MM.1S (cell line): ENCODE results near the gene TMEM163.
"Not testable (repeated sequence)": the region's sequence is repeated elsewhere in the genome, so short reads cannot be mapped to it uniquely, and the experiment has no call there.

Experiments
- DNase-seq: peaks from one replicate; pipeline ENCODE4 v3.0.0-alpha.2; 2015
- H2AFZ ChIP-seq: fragments of 300-600 bp; sonication (generic); 2 replicates; pipeline ENCODE4 v1.6.0; 2016; ENCODE audit warnings: antibody characterized with exemption, low read length
- H3F3A ChIP-seq: fragments of 300-600 bp; sonication (generic); 2 replicates; pipeline ENCODE4 v1.6.1; 2016; ENCODE audit warnings: mild to moderate bottlenecking, antibody characterized with exemption, low read length, moderate library complexity, mixed read lengths; ENCODE audit not compliant: insufficient read depth
- H3K27ac ChIP-seq: fragments of 300-600 bp; sonication (generic); 2 replicates; pipeline ENCODE4 v1.5.1; 2016; ENCODE audit warnings: mild to moderate bottlenecking, low read length
- H3K27me3 ChIP-seq: fragments of 300-600 bp; sonication (generic); replicated peaks from 2 replicates; pipeline ENCODE4 v1.6.0; 2016; ENCODE audit warnings: low read length; ENCODE audit not compliant: insufficient read depth
- H3K36me3 ChIP-seq: fragments of 300-600 bp; sonication (generic); replicated peaks from 2 replicates; pipeline ENCODE4 v1.6.1; 2016; ENCODE audit warnings: mild to moderate bottlenecking, low read length, mixed read lengths; ENCODE audit not compliant: insufficient read depth
- H3K4me1 ChIP-seq: fragments of 300-600 bp; sonication (generic); 2 replicates; pipeline ENCODE4 v1.6.1; 2016; ENCODE audit warnings: low read length, mixed read lengths
- H3K4me2 ChIP-seq: fragments of 300-600 bp; sonication (generic); 2 replicates; pipeline ENCODE4 v1.6.0; 2016; ENCODE audit warnings: low read depth, low read length
- H3K4me3 ChIP-seq: fragments of 300-600 bp; sonication (generic); 2 replicates; pipeline ENCODE4 v1.5.1; 2016; ENCODE audit warnings: low read length, mixed read lengths
- H3K79me2 ChIP-seq: fragments of 300-600 bp; sonication (generic); 2 replicates; pipeline ENCODE4 v1.6.1; 2016; ENCODE audit warnings: mixed run types, low read length, mixed read lengths
- H3K9ac ChIP-seq: fragments of 300-600 bp; sonication (generic); 2 replicates; pipeline ENCODE4 v1.6.1; 2016; ENCODE audit warnings: low read length, mixed read lengths
- H3K9me2 ChIP-seq: fragments of 300-600 bp; sonication (generic); replicated peaks from 2 replicates; pipeline ENCODE4 v1.6.1; 2016; ENCODE audit warnings: mild to moderate bottlenecking, low read length, mixed read lengths; ENCODE audit not compliant: insufficient read depth
- H3K9me3 ChIP-seq: fragments of 300-600 bp; sonication (generic); replicated peaks from 2 replicates; pipeline ENCODE4 v1.6.1; 2016; ENCODE audit warnings: mild to moderate bottlenecking, low read length, mixed read lengths; ENCODE audit not compliant: insufficient read depth
- H4K20me1 ChIP-seq: fragments of 300-600 bp; sonication (generic); 2 replicates; pipeline ENCODE4 v1.6.1; 2016; ENCODE audit warnings: mild to moderate bottlenecking, low read length, moderate library complexity, mixed read lengths; ENCODE audit not compliant: insufficient read depth
- CTCF ChIP-seq: fragments of 300-600 bp; sonication (generic); IDR thresholded peaks from 2 replicates; pipeline ENCODE4 v1.5.1; 2016; ENCODE audit warnings: antibody characterized with exemption, low read length, mixed read lengths
- EZH2 ChIP-seq: fragments of 300-600 bp; sonication (generic); optimal IDR thresholded peaks from 2 replicates; pipeline ENCODE3; 2017; ENCODE audit warnings: low read depth, mild to moderate bottlenecking, antibody characterized with exemption, low read length, mixed read lengths
- EZH2phosphoT487 ChIP-seq: fragments of 300-600 bp; sonication (generic); IDR thresholded peaks from 2 replicates; pipeline ENCODE4 v1.6.1; 2018; ENCODE audit warnings: antibody characterized with exemption, low read length

TMEM163 gene

GRCh38 chr2:134570676-134571075 lies 148.1 kb downstream of the TMEM163 start:
- no peak overlapping the region for H3K27ac ChIP-seq
- no peaks in the 10 kb centered on the region for H3K27me3 ChIP-seq
- no peak overlapping the region for H3K4me3 ChIP-seq
- no peaks in the 10 kb centered on the region for H3K36me3 ChIP-seq
- TF ChIP-seq EZH2phosphoT487 (no peak), CTCF (no peak)
- H3F3A ChIP-seq, result no peaks in the 10 kb centered on the region
- H3K9ac ChIP-seq, result no peak overlapping the region
- H3K4me1 ChIP-seq, result no peaks in the 10 kb centered on the region
- DNase-seq, result no peak
- no peak overlapping the region for H3K4me2 ChIP-seq
- no peaks in the 10 kb centered on the region for H3K79me2 ChIP-seq
- no peak overlapping the region for H2AFZ ChIP-seq
- no peaks in the 10 kb centered on the region for H4K20me1 ChIP-seq
- H3K9me3 ChIP-seq, result no peaks in the 10 kb centered on the region
- no peaks in the 10 kb centered on the region for H3K9me2 ChIP-seq

- Histone ChIP-seq H3K27me3 (no peaks in the 10 kb centered on the region), H3K9me3 (no peaks in the 10 kb centered on the region), H3K36me3 (no peaks in the 10 kb centered on the region), H3K79me2 (no peaks in the 10 kb centered on the region), H3K4me2 (no peak overlapping the region), H3K9ac (no peak overlapping the region), H4K20me1 (no peaks in the 10 kb centered on the region), H3K27ac (no peak overlapping the region), H3F3A (no peaks in the 10 kb centered on the region), H3K9me2 (no peaks in the 10 kb centered on the region), H3K4me1 (no peaks in the 10 kb centered on the region), H2AFZ (no peak overlapping the region), H3K4me3 (no peak overlapping the region)
- DNase-seq, result no peak
- TF ChIP-seq EZH2 (no peak), EZH2phosphoT487 (no peak), CTCF (no peak)
Observed at GRCh38 chr2:134568413-134568812, 150.4 kb downstream of the TMEM163 start.

GRCh38 chr2:134567666-134568065 lies 151.1 kb downstream of the TMEM163 start:
- Histone ChIP-seq H3K4me3 (no peak overlapping the region), H3F3A (no peaks in the 10 kb centered on the region), H3K4me2 (no peak overlapping the region), H4K20me1 (no peaks in the 10 kb centered on the region), H2AFZ (no peak overlapping the region), H3K4me1 (no peaks in the 10 kb centered on the region), H3K27me3 (no peaks in the 10 kb centered on the region), H3K79me2 (no peaks in the 10 kb centered on the region), H3K36me3 (no peaks in the 10 kb centered on the region), H3K9ac (no peak overlapping the region), H3K9me3 (no peaks in the 10 kb centered on the region), H3K27ac (no peak overlapping the region), H3K9me2 (no peaks in the 10 kb centered on the region)
- DNase-seq, result no peak
- TF ChIP-seq EZH2phosphoT487, result no peak
- TF ChIP-seq EZH2, result no peak
- TF ChIP-seq CTCF, result no peak

GRCh38 chr2:134564955-134565354 lies 153.8 kb downstream of the TMEM163 start:
- H2AFZ ChIP-seq, H3K9me3 ChIP-seq, H3K79me2 ChIP-seq, H3K4me3 ChIP-seq, H3K4me2 ChIP-seq, H3K27me3 ChIP-seq, DNase-seq, H3K27ac ChIP-seq, H3K36me3 ChIP-seq, H3K9me2 ChIP-seq, H4K20me1 ChIP-seq, H3K9ac ChIP-seq, H3F3A ChIP-seq, H3K4me1 ChIP-seq: not testable (repeated sequence)
